ENCODE measurements around the gene PNMA1.

PNMA1 gene

GRCh38 chr14:73757876-73758391 lies 43.8 kb upstream of the PNMA1 start:
- no peak overlapping the region for H3K27ac ChIP-seq (ENCODE audit: low read length)
- H3K9me3 ChIP-seq (ENCODE audit: control insufficient read depth, insufficient read depth, low read length) = no peaks in the 10 kb centered on the region

GRCh38 chr14:73757381-73757780 lies 43.2 kb upstream of the PNMA1 start:
- no peaks in the 10 kb centered on the region for H3K9me3 ChIP-seq (ENCODE audit: control insufficient read depth, insufficient read depth, low read length)
- DNase-seq (ENCODE audit: low read depth, low spot score) = no peak
- H3K27me3 ChIP-seq (ENCODE audit: control insufficient read depth, insufficient read depth, low read length) = peaks cover 2% of the 10 kb centered on the region; the same call in 1 of the 2 replicates
- peaks cover 14% of the 10 kb centered on the region for H3K4me1 ChIP-seq (ENCODE audit: control insufficient read depth, insufficient read depth, low read length)
- no peak overlapping the region for H3K4me3 ChIP-seq (ENCODE audit: low read length)
- no CpG with 5 or more reads among the region's 1 CpG for WGBS (ENCODE audit: insufficient coverage, insufficient read length)
- no peak overlapping the region for H3K27ac ChIP-seq (ENCODE audit: low read length)
- H3K36me3 ChIP-seq (ENCODE audit: control insufficient read depth, insufficient read depth, low read length) = no peaks in the 10 kb centered on the region; the same call in 1 of the 2 replicates

More at GRCh38 chr14:73757876-73758391, 43.8 kb upstream of the PNMA1 start:
- no peak overlapping the region for H3K4me3 ChIP-seq (ENCODE audit: low read length)
- H3K36me3 ChIP-seq (ENCODE audit: control insufficient read depth, insufficient read depth, low read length) = no peaks in the 10 kb centered on the region
- no CpG with 5 or more reads among the region's 10 CpGs for WGBS (ENCODE audit: insufficient coverage, insufficient read length)
- peaks cover 14% of the 10 kb centered on the region for H3K4me1 ChIP-seq (ENCODE audit: control insufficient read depth, insufficient read depth, low read length)
- no peak for DNase-seq (ENCODE audit: low read depth, low spot score)
- peaks cover 2% of the 10 kb centered on the region; the same call in 1 of the 2 replicates for H3K27me3 ChIP-seq (ENCODE audit: control insufficient read depth, insufficient read depth, low read length)

GRCh38 chr14:73755434-73756014 lies 41.3 kb upstream of the PNMA1 start:
- WGBS (ENCODE audit: insufficient coverage, insufficient read length) = no CpG with 5 or more reads among the region's 5 CpGs
- H3K4me1 ChIP-seq (ENCODE audit: control insufficient read depth, insufficient read depth, low read length) = peaks cover 8% of the 10 kb centered on the region
- H3K36me3 ChIP-seq (ENCODE audit: control insufficient read depth, insufficient read depth, low read length) = no peaks in the 10 kb centered on the region; the same call in 1 of the 2 replicates
- H3K27ac ChIP-seq (ENCODE audit: low read length) = no peak overlapping the region
- H3K9me3 ChIP-seq (ENCODE audit: control insufficient read depth, insufficient read depth, low read length) = no peaks in the 10 kb centered on the region
- DNase-seq (ENCODE audit: low read depth, low spot score) = no peak
- H3K4me3 ChIP-seq (ENCODE audit: low read length) = no peak overlapping the region
- peaks cover 2% of the 10 kb centered on the region; the same call in 1 of the 2 replicates for H3K27me3 ChIP-seq (ENCODE audit: control insufficient read depth, insufficient read depth, low read length)

GRCh38 chr14:73754911-73755360 lies 40.8 kb upstream of the PNMA1 start:
- H3K4me1 ChIP-seq (ENCODE audit: control insufficient read depth, insufficient read depth, low read length) = peaks cover 9% of the 10 kb centered on the region
- peaks cover 2% of the 10 kb centered on the region; the same call in 1 of the 2 replicates for H3K27me3 ChIP-seq (ENCODE audit: control insufficient read depth, insufficient read depth, low read length)
- no peaks in the 10 kb centered on the region; the same call in 1 of the 2 replicates for H3K36me3 ChIP-seq (ENCODE audit: control insufficient read depth, insufficient read depth, low read length)
- H3K4me3 ChIP-seq (ENCODE audit: low read length) = no peak overlapping the region
- no peaks in the 10 kb centered on the region for H3K9me3 ChIP-seq (ENCODE audit: control insufficient read depth, insufficient read depth, low read length)
- H3K27ac ChIP-seq (ENCODE audit: low read length) = no peak overlapping the region
- no peak for DNase-seq (ENCODE audit: low read depth, low spot score)
- no CpG with 5 or more reads among the region's 8 CpGs for WGBS (ENCODE audit: insufficient coverage, insufficient read length)

GRCh38 chr14:73753887-73754795 lies 40.0 kb upstream of the PNMA1 start:
- no peak overlapping the region for H3K4me3 ChIP-seq (ENCODE audit: low read length)
- H3K9me3 ChIP-seq (ENCODE audit: control insufficient read depth, insufficient read depth, low read length) = no peaks in the 10 kb centered on the region
- no CpG with 5 or more reads among the region's 14 CpGs for WGBS (ENCODE audit: insufficient coverage, insufficient read length)
- peaks cover 9% of the 10 kb centered on the region for H3K4me1 ChIP-seq (ENCODE audit: control insufficient read depth, insufficient read depth, low read length)
- peaks cover 2% of the 10 kb centered on the region; the same call in 1 of the 2 replicates for H3K27me3 ChIP-seq (ENCODE audit: control insufficient read depth, insufficient read depth, low read length)
- DNase-seq (ENCODE audit: low read depth, low spot score) = no peak
- H3K36me3 ChIP-seq (ENCODE audit: control insufficient read depth, insufficient read depth, low read length) = no peaks in the 10 kb centered on the region; the same call in 1 of the 2 replicates
- H3K27ac ChIP-seq (ENCODE audit: low read length) = no peak overlapping the region

GRCh38 chr14:73753124-73753886 lies 39.1 kb upstream of the PNMA1 start:
- Histone ChIP-seq H3K27ac (ENCODE audit: low read length) (no peak overlapping the region), H3K4me3 (ENCODE audit: low read length) (no peak overlapping the region), H3K9me3 (ENCODE audit: control insufficient read depth, insufficient read depth, low read length) (no peaks in the 10 kb centered on the region), H3K27me3 (ENCODE audit: control insufficient read depth, insufficient read depth, low read length) (no peaks in the 10 kb centered on the region), H3K36me3 (ENCODE audit: control insufficient read depth, insufficient read depth, low read length) (no peaks in the 10 kb centered on the region; the same call in 1 of the 2 replicates), H3K4me1 (ENCODE audit: control insufficient read depth, insufficient read depth, low read length) (peaks cover 9% of the 10 kb centered on the region)
- DNase-seq (ENCODE audit: low read depth, low spot score) = no peak
- WGBS (ENCODE audit: insufficient coverage, insufficient read length) = no CpG with 5 or more reads among the region's 9 CpGs

- Histone ChIP-seq H3K27me3 (ENCODE audit: control insufficient read depth, insufficient read depth, low read length) (no peaks in the 10 kb centered on the region), H3K9me3 (ENCODE audit: control insufficient read depth, insufficient read depth, low read length) (no peaks in the 10 kb centered on the region), H3K4me1 (ENCODE audit: control insufficient read depth, insufficient read depth, low read length) (peaks cover 5% of the 10 kb centered on the region; the same call in 1 of the 2 replicates), H3K36me3 (ENCODE audit: control insufficient read depth, insufficient read depth, low read length) (no peaks in the 10 kb centered on the region; the same call in 1 of the 2 replicates), H3K27ac (ENCODE audit: low read length) (no peak overlapping the region), H3K4me3 (ENCODE audit: low read length) (no peak overlapping the region)
- no peak for DNase-seq (ENCODE audit: low read depth, low spot score)
- WGBS (ENCODE audit: insufficient coverage, insufficient read length) = no CpG with 5 or more reads among the region's 7 CpGs
Measured at GRCh38 chr14:73752297-73752992, 38.3 kb upstream of the PNMA1 start.

GRCh38 chr14:73751157-73751691 lies 37.0 kb upstream of the PNMA1 start:
- peaks cover 10% of the 10 kb centered on the region for H3K4me1 ChIP-seq (ENCODE audit: control insufficient read depth, insufficient read depth, low read length)
- H3K36me3 ChIP-seq (ENCODE audit: control insufficient read depth, insufficient read depth, low read length) = no peaks in the 10 kb centered on the region; the same call in 1 of the 2 replicates
- no peaks in the 10 kb centered on the region for H3K9me3 ChIP-seq (ENCODE audit: control insufficient read depth, insufficient read depth, low read length)
- no CpG with 5 or more reads among the region's 7 CpGs for WGBS (ENCODE audit: insufficient coverage, insufficient read length)
- DNase-seq (ENCODE audit: low read depth, low spot score) = no peak
- H3K4me3 ChIP-seq (ENCODE audit: low read length) = no peak overlapping the region
- no peak overlapping the region for H3K27ac ChIP-seq (ENCODE audit: low read length)
- H3K27me3 ChIP-seq (ENCODE audit: control insufficient read depth, insufficient read depth, low read length) = no peaks in the 10 kb centered on the region

GRCh38 chr14:73750531-73750901 lies 36.3 kb upstream of the PNMA1 start:
- no peaks in the 10 kb centered on the region for H3K27me3 ChIP-seq (ENCODE audit: control insufficient read depth, insufficient read depth, low read length)
- WGBS (ENCODE audit: insufficient coverage, insufficient read length) = no CpG with 5 or more reads among the region's 3 CpGs
- H3K27ac ChIP-seq (ENCODE audit: low read length) = no peak overlapping the region
- peaks cover 10% of the 10 kb centered on the region for H3K4me1 ChIP-seq (ENCODE audit: control insufficient read depth, insufficient read depth, low read length)
- no peaks in the 10 kb centered on the region for H3K9me3 ChIP-seq (ENCODE audit: control insufficient read depth, insufficient read depth, low read length)
- no peak for DNase-seq (ENCODE audit: low read depth, low spot score)
- no peak overlapping the region for H3K4me3 ChIP-seq (ENCODE audit: low read length)
- H3K36me3 ChIP-seq (ENCODE audit: control insufficient read depth, insufficient read depth, low read length) = no peaks in the 10 kb centered on the region; the same call in 1 of the 2 replicates
